OCI-LY7 (cell line): Measurements from ENCODE around the gene LRRC40. TPM values are rescaled to one million over a fixed set of nuclear protein-coding genes. Genes with fewer than 3 reads are reported as not detected.
A peak's percentile ranks its signal among the peaks of the same experiment; 100 is the strongest.
"Not testable (repeated sequence)": the region's sequence is repeated elsewhere in the genome, so short reads cannot be mapped to it uniquely, and the experiment has no call there.

Source experiments
- BruUV-seq: library from RNA; stranded (reverse); fragments of 400-500 nt; replicated peaks from 2 replicates; lab custom pipeline; 2021; lab: Mats Ljungman, UMichigan
- CTCF ChIA-PET: fragments of 300-600 bp; sonication (Branson Sonifier 250); formaldehyde crosslinking; loops from one replicate; lab custom pipeline; 2022; ENCODE audit warnings: antibody characterized with exemption; ENCODE audit not compliant: unreplicated experiment; lab: Charles Lee
- POLR2A ChIA-PET: fragments of 300-600 bp; sonication (Branson Sonifier 250); formaldehyde crosslinking; loops from one replicate; lab custom pipeline; 2022; ENCODE audit warnings: antibody characterized with exemption; lab: Charles Lee
- DNase-seq: peaks from one replicate; pipeline ENCODE4 v3.0.0-alpha.2; 2015; ENCODE audit warnings: low spot score
- H2AFZ ChIP-seq: fragments of 200-600 bp; sonication (generic), shearing (Covaris generic); 2 replicates; pipeline ENCODE4 v1.6.1; 2014; ENCODE audit warnings: mild to moderate bottlenecking, antibody characterized with exemption, low read length, moderate library complexity
- H3K27ac ChIP-seq: fragments of 200-600 bp; sonication (generic); 2 replicates; pipeline ENCODE4 v1.5.1; 2014; ENCODE audit warnings: mixed run types, low read depth, mild to moderate bottlenecking, moderate library complexity, low read length, inconsistent platforms; ENCODE audit not compliant: poor library complexity, severe bottlenecking
- H3K36me3 ChIP-seq: fragments of 200-600 bp; sonication (generic); 2 replicates; pipeline ENCODE4 v1.6.1; 2014; ENCODE audit warnings: mild to moderate bottlenecking, antibody characterized with exemption, low read length, moderate library complexity, mixed read lengths; ENCODE audit not compliant: insufficient read depth
- H3K4me1 ChIP-seq: fragments of 200-600 bp; sonication (generic); 2 replicates; pipeline ENCODE4 v1.5.1; 2014; ENCODE audit warnings: mild to moderate bottlenecking, low read length; ENCODE audit not compliant: insufficient read depth, poor library complexity, severe bottlenecking
- H3K4me2 ChIP-seq: fragments of 200-600 bp; sonication (generic); 2 replicates; pipeline ENCODE4 v1.6.1; 2014; ENCODE audit warnings: mild to moderate bottlenecking, low read length
- H3K4me3 ChIP-seq: fragments of 200-600 bp; sonication (generic); 2 replicates; pipeline ENCODE4 v1.5.1; 2014; ENCODE audit warnings: mild to moderate bottlenecking, low read depth, low read length; ENCODE audit not compliant: poor library complexity, severe bottlenecking
- H3K79me2 ChIP-seq: fragments of 200-600 bp; sonication (generic); 2 replicates; pipeline ENCODE4 v1.6.1; 2016; ENCODE audit warnings: low read depth, mild to moderate bottlenecking, low read length, moderate library complexity, mixed read lengths; ENCODE audit not compliant: insufficient read depth
- H3K9me2 ChIP-seq: fragments of 200-600 bp; sonication (generic); 2 replicates; pipeline ENCODE4 v1.6.1; 2016; ENCODE audit warnings: mild to moderate bottlenecking, low read length, mixed read lengths; ENCODE audit not compliant: insufficient read depth
- H3K9me3 ChIP-seq: fragments of 200-600 bp; sonication (generic); 2 replicates; pipeline ENCODE4 v1.6.1; 2014; ENCODE audit warnings: mild to moderate bottlenecking, mixed run types, low read length, mixed read lengths
- H4K20me1 ChIP-seq: fragments of 200-600 bp; sonication (generic); 2 replicates; pipeline ENCODE4 v1.6.1; 2014; ENCODE audit warnings: mild to moderate bottlenecking, antibody characterized with exemption, low read length, moderate library complexity, mixed read lengths; ENCODE audit not compliant: insufficient read depth
- EZH2phosphoT487 ChIP-seq: fragments of 200-600 bp; sonication (generic); IDR thresholded peaks from 2 replicates; pipeline ENCODE4 v1.6.1; 2018; ENCODE audit warnings: low read depth, borderline replicate concordance, mild to moderate bottlenecking, mixed run types, antibody characterized with exemption, low read length, moderate library complexity, mixed read lengths
- intact Hi-C: fragments of 100-400 bp; cut with micrococcal nuclease; formaldehyde crosslinking; loops from one replicate; pipeline ENCODE4 v1.10.0; 2022; ENCODE audit not compliant: unreplicated experiment
- total RNA-seq, 2 experiments: library from RNA; depleted of rRNA in 1 of 2; stranded (reverse); fragments of >200 nt in 1 of 2; shearing (Covaris generic) in 1 of 2; gene quantifications; 2 replicates each; pipeline ENCODE4 v1.2.3, GENCODE V29; 2014 to 2022
- TF ChIP-seq, protein P1 (sequence below): fragments of 200-600 bp; sonication (generic); conservative IDR thresholded peaks from 2 replicates; pipeline ENCODE4 v1.5.1; 2014; ENCODE audit warnings: mild to moderate bottlenecking, antibody characterized with exemption, low read length, moderate library complexity, mixed read lengths

LRRC40 gene
- total RNA-seq, 2 experiments from 2014 or later = 20.3 to 22.0 TPM

DNA sequence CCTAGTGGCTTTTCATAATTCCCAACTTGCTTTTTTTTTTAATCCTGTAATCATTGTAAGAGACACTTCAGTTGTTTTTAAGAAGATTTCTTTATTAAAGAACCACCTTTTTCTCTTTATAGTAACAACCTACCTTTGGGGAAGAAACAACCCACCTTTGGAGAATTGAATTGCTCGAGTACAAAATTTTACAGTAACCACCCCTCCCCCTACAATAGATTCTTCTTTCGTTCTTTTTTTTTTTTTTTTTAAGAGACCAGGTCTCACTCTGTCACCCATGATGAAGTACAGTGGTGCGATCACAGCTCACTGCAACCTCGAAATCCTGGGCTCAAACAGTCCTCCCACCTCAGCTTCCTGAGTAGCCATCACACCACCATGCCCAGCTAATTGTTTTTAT lies 2.1 kb upstream of the LRRC40 start:
- Histone ChIP-seq H2AFZ (no peak overlapping the region), H3K9me2 (no peaks in the 10 kb centered on the region), H3K79me2 (peaks cover 96% of the 10 kb centered on the region), H3K27ac (no peak overlapping the region), H3K4me2 (peak overlapping the region; percentile 97), H4K20me1 (peaks cover 6% of the 10 kb centered on the region; the same call in 1 of the 2 replicates), H3K4me3 (peak overlapping the region; percentile 76), H3K36me3 (peaks cover 37% of the 10 kb centered on the region), H3K9me3 (no peaks in the 10 kb centered on the region), H3K4me1 (peaks cover 50% of the 10 kb centered on the region)
- intact Hi-C loops = loop anchor here (5.0 kb wide), 2 partner anchors 145 to 205 kb away; partner anchors contain the start of genes ANKRD13C and CTH
- no peak for TF ChIP-seq EZH2phosphoT487
- TF ChIP-seq, protein P1, sequence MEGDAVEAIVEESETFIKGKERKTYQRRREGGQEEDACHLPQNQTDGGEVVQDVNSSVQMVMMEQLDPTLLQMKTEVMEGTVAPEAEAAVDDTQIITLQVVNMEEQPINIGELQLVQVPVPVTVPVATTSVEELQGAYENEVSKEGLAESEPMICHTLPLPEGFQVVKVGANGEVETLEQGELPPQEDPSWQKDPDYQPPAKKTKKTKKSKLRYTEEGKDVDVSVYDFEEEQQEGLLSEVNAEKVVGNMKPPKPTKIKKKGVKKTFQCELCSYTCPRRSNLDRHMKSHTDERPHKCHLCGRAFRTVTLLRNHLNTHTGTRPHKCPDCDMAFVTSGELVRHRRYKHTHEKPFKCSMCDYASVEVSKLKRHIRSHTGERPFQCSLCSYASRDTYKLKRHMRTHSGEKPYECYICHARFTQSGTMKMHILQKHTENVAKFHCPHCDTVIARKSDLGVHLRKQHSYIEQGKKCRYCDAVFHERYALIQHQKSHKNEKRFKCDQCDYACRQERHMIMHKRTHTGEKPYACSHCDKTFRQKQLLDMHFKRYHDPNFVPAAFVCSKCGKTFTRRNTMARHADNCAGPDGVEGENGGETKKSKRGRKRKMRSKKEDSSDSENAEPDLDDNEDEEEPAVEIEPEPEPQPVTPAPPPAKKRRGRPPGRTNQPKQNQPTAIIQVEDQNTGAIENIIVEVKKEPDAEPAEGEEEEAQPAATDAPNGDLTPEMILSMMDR = no peak
- BruUV-seq = no TSS peak
- POLR2A ChIA-PET = interaction anchor here (0.6 to 8.7 kb wide), 4 partner anchors 9 to 871 kb away, joined by 3 to 92 read pairs (median 7); partner anchors contain the start of gene SRSF11
- CTCF ChIA-PET = no interaction called here
- no peak for DNase-seq

DNA sequence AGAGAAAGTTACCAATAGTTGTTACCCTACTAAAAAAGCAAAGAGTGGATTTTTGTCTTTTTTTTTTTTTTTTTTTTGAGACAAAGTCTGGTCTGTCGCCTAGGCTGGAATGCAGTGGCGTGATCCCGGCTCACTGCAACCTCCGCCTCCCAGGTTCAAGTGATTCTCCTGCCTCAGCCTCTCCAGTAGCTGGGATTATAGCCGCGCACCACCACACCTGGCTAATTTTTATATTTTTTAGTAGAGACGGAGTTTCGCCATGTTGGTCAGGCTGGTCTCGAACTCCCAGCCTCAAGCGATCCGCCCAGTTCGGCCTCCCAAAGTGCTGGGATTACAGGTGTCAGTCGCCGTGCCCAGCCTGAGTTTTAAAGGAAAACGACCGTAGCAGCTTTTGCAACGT lies 1.5 kb upstream of the LRRC40 start:
- H4K20me1 ChIP-seq, H3K9me2 ChIP-seq, H3K27ac ChIP-seq, H3K9me3 ChIP-seq, H2AFZ ChIP-seq, DNase-seq, BruUV-seq: not testable (repeated sequence)
- H3K4me1 ChIP-seq = peaks cover 56% of the 10 kb centered on the region
- CTCF ChIA-PET = interaction anchor here (1.3 kb wide), 1 partner anchor 9 kb away, joined by 3 read pairs; no protein-coding TSS in a partner anchor
- POLR2A ChIA-PET = interaction anchor here (0.7 to 8.7 kb wide), 4 partner anchors 9 to 871 kb away, joined by 3 to 92 read pairs (median 9); partner anchors contain the start of genes CTH and SRSF11
- intact Hi-C loops = loop anchor here (5.0 kb wide), 2 partner anchors 145 to 205 kb away; partner anchors contain the start of genes ANKRD13C and CTH
- H3K79me2 ChIP-seq = peaks cover 96% of the 10 kb centered on the region
- H3K4me2 ChIP-seq = peak overlapping the region; percentile 97
- peaks cover 32% of the 10 kb centered on the region for H3K36me3 ChIP-seq
- peak overlapping the region; percentile 76 for H3K4me3 ChIP-seq

DNA sequence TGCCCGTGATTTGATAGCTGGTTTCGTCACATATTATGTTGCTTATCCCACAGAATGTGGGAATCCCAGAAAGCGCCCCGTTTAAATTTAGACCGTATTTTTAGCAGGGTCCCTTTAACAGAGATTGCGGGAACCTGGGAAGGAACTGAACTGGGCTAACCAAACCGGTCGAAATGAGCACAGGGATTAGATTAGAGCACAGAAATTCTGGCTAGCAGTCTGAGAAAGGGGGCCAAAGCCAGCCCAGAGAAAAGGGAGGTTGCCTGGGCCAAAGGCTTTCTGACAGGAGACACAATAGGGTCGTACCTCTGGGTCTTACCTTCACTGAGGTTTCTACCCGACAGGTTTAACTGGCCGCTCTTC lies 327 bp downstream of the LRRC40 start:
- H3K4me1 ChIP-seq = peaks cover 52% of the 10 kb centered on the region
- peak overlapping the region; percentile 64 for H3K4me2 ChIP-seq
- peak overlapping the region; percentile 81 for H3K27ac ChIP-seq
- H2AFZ ChIP-seq = peak overlapping the region; percentile 55
- DNase-seq = no peak
- H3K36me3 ChIP-seq = peaks cover 21% of the 10 kb centered on the region
- ChIA-PET POLR2A (interaction anchor here (0.9 to 8.7 kb wide), 7 partner anchors 9 to 206 kb away, joined by 3 to 92 read pairs (median 6); partner anchors contain the start of genes CTH and SRSF11), CTCF (interaction anchor here (0.6 kb wide), 1 partner anchor 59 kb away, joined by 6 read pairs; no protein-coding TSS in a partner anchor)
- no peak for TF ChIP-seq EZH2phosphoT487
- TF ChIP-seq, protein P1 = no peak
- intact Hi-C loops = loop anchor here (1.0 to 5.0 kb wide), 4 partner anchors 16 to 876 kb away; partner anchors contain the start of genes ANKRD13C, CTH, SRSF11 and ZRANB2
- H3K9me3 ChIP-seq = no peaks in the 10 kb centered on the region
- TSS peak; percentile 76 for BruUV-seq
- peaks cover 95% of the 10 kb centered on the region for H3K79me2 ChIP-seq
- peak overlapping the region; percentile 76 for H3K4me3 ChIP-seq
- peaks cover 3% of the 10 kb centered on the region; the same call in 1 of the 2 replicates for H4K20me1 ChIP-seq
- H3K9me2 ChIP-seq = no peaks in the 10 kb centered on the region
